Right hindlimb (tissue), 1 donor: ENCODE measurements around the gene CCT2.

Experiments
- DNase-seq: peaks from one replicate; pipeline ENCODE4 v3.0.0-alpha.2; 2018

Gene CCT2

GRCh38 chr12:69645031-69645430 is 59.8 kb downstream of the CCT2 start:
- no peak for DNase-seq

DNA sequence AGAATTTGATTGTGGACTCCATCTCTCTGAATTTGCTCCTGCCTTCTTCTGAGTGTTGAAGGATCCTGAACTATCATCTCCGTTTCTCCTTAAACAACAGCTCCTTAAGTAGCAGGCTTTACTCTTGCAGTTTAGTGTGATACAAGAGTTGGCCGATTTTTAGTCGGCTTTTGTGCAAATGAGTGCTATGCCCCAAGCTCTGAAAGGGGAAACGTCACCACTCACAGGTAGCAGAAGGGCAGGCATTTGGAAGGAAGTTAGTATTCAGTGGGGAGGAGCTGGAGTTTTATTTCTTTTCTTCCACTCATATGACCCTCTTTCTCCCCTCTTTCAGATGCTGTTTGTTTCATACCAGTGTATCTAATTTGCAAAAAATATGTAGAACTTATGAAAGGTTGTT is 61.9 kb downstream of the CCT2 start:
- DNase-seq = no peak

DNA sequence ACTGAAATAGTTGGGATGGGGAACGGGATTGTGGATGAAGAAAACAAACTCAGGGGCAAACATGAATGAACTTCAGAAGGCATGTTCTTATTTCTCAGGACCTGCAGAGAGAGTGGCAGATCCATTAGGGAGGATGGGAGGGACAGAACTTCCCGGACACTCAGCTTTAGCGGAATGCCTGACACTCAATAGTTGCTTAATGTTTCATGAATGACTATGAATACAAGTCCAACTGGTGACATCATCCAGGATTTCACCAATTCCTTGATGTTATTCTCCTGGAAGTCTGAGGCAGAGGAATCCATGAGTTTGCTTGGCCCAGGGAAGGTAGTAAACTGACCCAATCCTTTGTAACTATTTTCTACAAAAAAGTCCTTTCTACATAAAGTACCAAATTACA is 63.2 kb downstream of the CCT2 start:
- DNase-seq = no peak

- DNase-seq = no peak
Observed at GRCh38 chr12:69649529-69649928, 64.3 kb downstream of the CCT2 start.
